Gastrocnemius medialis (tissue), 4 donors: ENCODE measurements around the gene APBB2. TPM values are rescaled to one million over a fixed set of nuclear protein-coding genes. Genes with fewer than 3 reads are reported as not detected.

ENCODE experiments used
- ATAC-seq, 2 donors: fragments of 150-250 bp; one replicate each; pipeline ENCODE4 v1.9.1; 2016
- DNase-seq, 2 donors: peaks; one replicate each; pipeline ENCODE4 v3.0.0-alpha.2; 2019
- H3K27ac ChIP-seq, 4 donors: fragments of 200-600 bp; sonication (generic); 1 replicate in 1 of 4; 2 replicates in 3 of 4; pipeline ENCODE4 v1.5.1; 2016 to 2018; ENCODE audit warnings: mild to moderate bottlenecking in 2 of 4, moderate library complexity in 1 of 4
- H3K27me3 ChIP-seq, 3 donors: fragments of 200-600 bp; sonication (generic) in 2 of 3; 1 replicate in 1 of 3; 2 replicates in 2 of 3; pipeline versions ENCODE4 v1.5.1 to v1.6.0; 2016 to 2019; ENCODE audit warnings: mild to moderate bottlenecking in 1 of 3, moderate library complexity in 1 of 3
- H3K36me3 ChIP-seq, 2 donors: fragments of 200-600 bp; sonication (generic) in 1 of 2; one replicate each; pipeline ENCODE4 v1.5.1; 2017 to 2018
- H3K4me1 ChIP-seq, 2 donors: fragments of 200-600 bp; sonication (generic) in 1 of 2; one replicate each; pipeline ENCODE4 v1.5.1; 2016 to 2017; ENCODE audit warnings: mild to moderate bottlenecking in 2 of 2
- H3K4me3 ChIP-seq, 4 donors: fragments of 200-600 bp; sonication (generic) in 3 of 4; 1 replicate in 1 of 4; 2 replicates in 3 of 4; pipeline ENCODE4 v1.5.1; 2016 to 2019; ENCODE audit warnings: mild to moderate bottlenecking in 2 of 4
- H3K9me3 ChIP-seq, 3 donors: fragments of 200-600 bp; sonication (generic) in 2 of 3; 1 replicate in 1 of 3; 2 replicates in 2 of 3; pipeline ENCODE4 v1.5.1; 2016 to 2019
- POLR2A ChIP-seq, 2 donors: fragments of 450-650 bp; IDR thresholded peaks; one replicate each; pipeline ENCODE4 v1.6.1; 2017; ENCODE audit warnings: antibody characterized with exemption in 2 of 2, mild to moderate bottlenecking in 2 of 2, moderate library complexity in 2 of 2
- in situ Hi-C, 4 donors: fragments of 200-750 bp; cut with MboI; loops; one replicate each; pipeline versions ENCODE4 v1.15.0 to v1.8.0; 2017; ENCODE audit warnings: low sequenced_read_pairs in 4 of 4
- intact Hi-C: fragments of 100-400 bp; cut with DNase I; formaldehyde crosslinking; loops from one replicate; pipeline ENCODE4 v1.15.1; 2023; ENCODE audit warnings: low total_unique reads
- total RNA-seq, 4 donors: library from RNA; depleted of rRNA; stranded (reverse); fragments of >200 nt; gene quantifications; one replicate each; pipeline versions ENCODE4 v1.1.0 to v1.2.3, GENCODE V29; 2016
- TF ChIP-seq, protein P1 (sequence below), 5 experiments: fragments of 450-650 bp in 3 of 5; fragments of 200-600 bp in 2 of 5; sonication (generic) in 2 of 5; IDR thresholded peaks in 4 of 5; conservative IDR thresholded peaks in 1 of 5; 1 replicate in 4 of 5; 2 replicates in 1 of 5; pipeline ENCODE4 v1.5.1; 2016 to 2019; ENCODE audit warnings: antibody characterized with exemption in 5 of 5, mild to moderate bottlenecking in 3 of 5, moderate library complexity in 3 of 5

The APBB2 gene
- total RNA-seq, 4 donors from 2014 or later: 14.3 to 20.5 (median 14.5) TPM

DNA sequence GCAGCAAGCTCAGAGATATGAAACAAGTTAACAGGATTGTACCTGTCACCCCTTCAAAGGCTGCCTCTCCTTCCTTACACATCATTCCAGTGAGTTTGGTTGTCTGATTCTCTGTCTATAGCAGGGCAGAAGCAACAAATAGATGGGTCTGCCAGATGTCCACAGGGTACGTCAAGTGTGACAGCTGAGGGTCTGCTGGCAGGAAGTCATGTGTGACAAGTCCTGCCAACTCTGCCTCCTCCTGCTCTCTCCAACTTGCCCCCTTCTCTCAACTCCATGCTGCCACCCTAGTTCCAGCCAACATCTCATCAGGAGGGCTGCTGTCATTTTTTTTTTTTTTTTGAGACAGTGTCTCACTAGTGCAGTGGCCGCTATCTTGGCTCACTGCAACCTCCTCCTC lies 355.4 kb downstream of the APBB2 start:
- ATAC-seq (no peak), DNase-seq (no peak)
- H3K36me3 ChIP-seq: no peaks in the 10 kb centered on the region
- peaks cover 0 to 3% (median 0%) of the 10 kb centered on the region in 3 donors for H3K27me3 ChIP-seq
- intact Hi-C loops: no loop called here
- in situ Hi-C loops: no loop called here
- TF ChIP-seq, protein P1, sequence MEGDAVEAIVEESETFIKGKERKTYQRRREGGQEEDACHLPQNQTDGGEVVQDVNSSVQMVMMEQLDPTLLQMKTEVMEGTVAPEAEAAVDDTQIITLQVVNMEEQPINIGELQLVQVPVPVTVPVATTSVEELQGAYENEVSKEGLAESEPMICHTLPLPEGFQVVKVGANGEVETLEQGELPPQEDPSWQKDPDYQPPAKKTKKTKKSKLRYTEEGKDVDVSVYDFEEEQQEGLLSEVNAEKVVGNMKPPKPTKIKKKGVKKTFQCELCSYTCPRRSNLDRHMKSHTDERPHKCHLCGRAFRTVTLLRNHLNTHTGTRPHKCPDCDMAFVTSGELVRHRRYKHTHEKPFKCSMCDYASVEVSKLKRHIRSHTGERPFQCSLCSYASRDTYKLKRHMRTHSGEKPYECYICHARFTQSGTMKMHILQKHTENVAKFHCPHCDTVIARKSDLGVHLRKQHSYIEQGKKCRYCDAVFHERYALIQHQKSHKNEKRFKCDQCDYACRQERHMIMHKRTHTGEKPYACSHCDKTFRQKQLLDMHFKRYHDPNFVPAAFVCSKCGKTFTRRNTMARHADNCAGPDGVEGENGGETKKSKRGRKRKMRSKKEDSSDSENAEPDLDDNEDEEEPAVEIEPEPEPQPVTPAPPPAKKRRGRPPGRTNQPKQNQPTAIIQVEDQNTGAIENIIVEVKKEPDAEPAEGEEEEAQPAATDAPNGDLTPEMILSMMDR (IDR thresholded peaks at IDR 0.05 in 4 of 5, conservative IDR thresholded peaks at IDR 0.05 in 1 of 5): no peak
- TF ChIP-seq POLR2A (IDR thresholded peaks at IDR 0.05): no peak
- H3K9me3 ChIP-seq: no peaks in the 10 kb centered on the region
- no peak overlapping the region for H3K27ac ChIP-seq
- peaks cover 0 to 3% of the 10 kb centered on the region in 2 donors for H3K4me1 ChIP-seq
- H3K4me3 ChIP-seq: no peak overlapping the region

DNA sequence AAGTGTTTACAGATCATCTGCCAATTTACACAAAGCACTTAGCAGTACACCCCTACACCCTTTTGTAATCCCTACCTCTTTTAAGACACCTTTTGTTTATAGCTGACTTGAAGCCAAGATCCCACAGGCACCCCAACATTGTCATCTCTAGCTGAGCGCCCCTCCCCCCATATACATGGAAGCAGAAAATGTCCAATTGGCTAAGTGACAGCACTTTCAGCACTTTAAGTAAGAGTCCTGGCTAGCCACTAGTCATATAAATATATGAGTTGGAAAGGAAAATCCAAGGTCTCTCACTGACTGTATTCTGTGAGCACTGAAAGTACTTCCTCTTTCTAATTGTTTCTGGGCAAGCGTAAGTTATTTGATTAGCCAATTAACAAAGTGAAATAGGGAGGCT lies 356.4 kb downstream of the APBB2 start:
- Histone ChIP-seq H3K36me3 (no peaks in the 10 kb centered on the region), H3K4me3 (no peak overlapping the region), H3K27ac (no peak overlapping the region), H3K27me3 (peaks cover 0 to 3% (median 0%) of the 10 kb centered on the region in 3 donors), H3K4me1 (peaks cover 0 to 3% of the 10 kb centered on the region in 2 donors), H3K9me3 (no peaks in the 10 kb centered on the region)
- in situ Hi-C loops (no loop called here), intact Hi-C loops (no loop called here)
- DNase-seq (no peak), ATAC-seq (no peak)
- TF ChIP-seq, protein P1 (IDR thresholded peaks at IDR 0.05 in 4 of 5, conservative IDR thresholded peaks at IDR 0.05 in 1 of 5): no peak
- TF ChIP-seq POLR2A (IDR thresholded peaks at IDR 0.05): no peak

DNA sequence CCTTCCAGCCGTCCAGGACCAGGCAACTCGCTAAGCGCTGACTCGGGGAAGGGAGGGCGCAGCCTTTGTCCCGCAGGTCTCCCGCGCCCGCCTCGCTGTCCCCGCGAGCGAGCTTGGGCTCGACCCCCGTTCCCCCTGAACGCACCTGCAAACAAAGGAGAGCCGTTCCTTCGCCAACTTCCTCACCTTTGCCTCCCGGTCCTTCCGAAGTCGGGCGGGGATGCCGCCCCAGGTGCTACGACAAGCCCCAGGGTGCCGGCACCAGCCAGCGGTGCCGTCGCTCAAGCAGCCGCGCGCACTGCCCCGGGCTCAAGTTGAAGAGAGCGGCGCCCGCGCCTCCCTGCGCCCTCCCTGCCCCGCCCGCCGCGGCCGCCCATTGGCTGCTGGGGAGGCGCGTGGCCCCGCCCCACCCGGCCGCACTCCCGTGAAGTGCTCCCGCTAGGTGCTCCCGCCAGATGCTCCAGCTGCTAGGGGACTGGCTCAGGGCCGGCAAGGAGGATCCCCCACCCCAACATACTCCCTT lies 357.4 kb downstream of the APBB2 start:
- ATAC-seq: peak in 1 of 2 donors; percentile 66
- in situ Hi-C loops: no loop called here

DNA sequence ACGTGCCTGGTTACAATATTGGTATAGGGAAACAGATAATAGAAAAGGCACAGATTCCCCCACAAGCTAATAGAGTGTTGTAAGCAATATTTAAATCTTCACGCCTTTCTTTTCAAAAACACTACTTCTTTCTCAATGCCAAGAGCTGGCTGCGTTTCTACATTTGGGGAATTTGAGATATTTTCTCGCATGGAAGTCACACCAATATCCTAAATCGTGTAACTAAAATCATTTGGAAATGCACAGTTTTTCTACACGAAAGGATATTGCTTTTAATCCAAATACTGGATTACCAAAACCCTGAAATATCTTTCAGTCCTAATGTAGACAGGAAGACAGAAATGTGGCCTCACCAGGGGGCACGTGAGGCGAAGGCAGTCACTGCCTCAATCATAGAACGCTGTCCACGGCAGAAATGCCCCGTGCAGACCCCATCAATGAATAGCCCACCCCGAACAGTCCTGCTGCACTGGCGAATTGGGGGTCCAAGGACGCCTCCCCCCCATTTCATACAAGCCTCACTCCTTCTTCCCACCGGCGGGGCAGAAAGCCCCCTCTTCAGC lies 358.0 kb downstream of the APBB2 start:
- intact Hi-C loops (no loop called here), in situ Hi-C loops (no loop called here)
- TF ChIP-seq, protein P1 (IDR thresholded peaks at IDR 0.05 in 4 of 5, conservative IDR thresholded peaks at IDR 0.05 in 1 of 5): no peak
- no peak for TF ChIP-seq POLR2A (IDR thresholded peaks at IDR 0.05)

More for the DNA sequence above, 357.4 kb downstream of the APBB2 start:
- no peaks in the 10 kb centered on the region for H3K36me3 ChIP-seq
- peaks cover 0 to 3% (median 0%) of the 10 kb centered on the region in 3 donors for H3K27me3 ChIP-seq
- H3K4me3 ChIP-seq: peak overlapping the region; percentile 32 to 56 (median 47)
- no peaks in the 10 kb centered on the region for H3K9me3 ChIP-seq
- intact Hi-C loops: no loop called here
- H3K4me1 ChIP-seq: peaks cover 0 to 3% of the 10 kb centered on the region in 2 donors
- TF ChIP-seq, protein P1 (IDR thresholded peaks at IDR 0.05 in 4 of 5, conservative IDR thresholded peaks at IDR 0.05 in 1 of 5): no peak
- no peak for TF ChIP-seq POLR2A (IDR thresholded peaks at IDR 0.05)
- no peak overlapping the region for H3K27ac ChIP-seq
- peak in 1 of 2 donors; percentile 33 for DNase-seq

More for the DNA sequence above, 358.0 kb downstream of the APBB2 start:
- peaks cover 0 to 3% (median 0%) of the 10 kb centered on the region in 3 donors for H3K27me3 ChIP-seq
- ATAC-seq: no peak
- DNase-seq: no peak
- no peaks in the 10 kb centered on the region for H3K9me3 ChIP-seq
- no peak overlapping the region for H3K27ac ChIP-seq
- no peaks in the 10 kb centered on the region for H3K36me3 ChIP-seq
- peak overlapping the region; percentile 32 to 56 (median 47) for H3K4me3 ChIP-seq
- H3K4me1 ChIP-seq: peaks cover 0 to 3% of the 10 kb centered on the region in 2 donors
